HepG2 (cell line): ENCODE measurements around the gene NOP56. TPM values are rescaled to one million over a fixed set of nuclear protein-coding genes. Genes with fewer than 3 reads are reported as not detected.
A peak's percentile ranks its signal among the peaks of the same experiment; 100 is the strongest.

ENCODE experiments used
- EP300 ChIP-seq, 3 experiments: sonication (generic) in 1 of 3; formaldehyde crosslinking in 1 of 3; IDR thresholded peaks; 2 replicates each; pipeline versions ENCODE4 v1.5.1 to v1.6.1; 2011 to 2020; ENCODE audit warnings: low read depth in 2 of 3, low read length in 2 of 3, borderline replicate concordance in 1 of 3, improper control_type of control experiment in 1 of 3, mild to moderate bottlenecking in 1 of 3, missing genetic modification reagents in 1 of 3, moderate library complexity in 1 of 3
- POLR2G ChIP-seq: fragments of 200-400 bp; formaldehyde crosslinking; IDR thresholded peaks from 2 replicates; pipeline ENCODE4 v1.6.1; 2018; ENCODE audit warnings: mild to moderate bottlenecking, low read depth, low read length, moderate library complexity
- SATB2 ChIP-seq: sonication (generic); formaldehyde crosslinking; IDR thresholded peaks from 2 replicates; pipeline ENCODE4 v1.5.0; 2020; ENCODE audit warnings: missing genetic modification reagents
- SIX4 ChIP-seq: sonication (generic); formaldehyde crosslinking; IDR thresholded peaks from 2 replicates; pipeline ENCODE4 v1.4.0; 2020; ENCODE audit warnings: missing genetic modification reagents
- SNAI1 ChIP-seq: sonication (generic); formaldehyde crosslinking; IDR thresholded peaks from 2 replicates; pipeline ENCODE4 v1.5.0; 2020; ENCODE audit warnings: mild to moderate bottlenecking, missing genetic modification reagents, borderline replicate concordance
- ZNF274 ChIP-seq: sonication (generic); formaldehyde crosslinking; IDR thresholded peaks from 2 replicates; pipeline ENCODE4 v1.5.1; 2020; ENCODE audit warnings: mild to moderate bottlenecking, missing genetic modification reagents
- ZNF333 ChIP-seq: sonication (generic); formaldehyde crosslinking; IDR thresholded peaks from 2 replicates; pipeline ENCODE4 v1.4.0; 2020; ENCODE audit warnings: mild to moderate bottlenecking, missing genetic modification reagents, borderline replicate concordance
- ZNF441 ChIP-seq: sonication (generic); formaldehyde crosslinking; IDR thresholded peaks from 2 replicates; pipeline ENCODE4 v1.7.0; 2021; ENCODE audit warnings: missing genetic modification reagents, borderline replicate concordance
- ZNF614 ChIP-seq: IDR thresholded peaks from 2 replicates; pipeline ENCODE4 v1.6.1; 2018; ENCODE audit warnings: missing biosample characterization, missing genetic modification reagents, inconsistent platforms, borderline replicate concordance
- ZNF749 ChIP-seq: sonication (generic); formaldehyde crosslinking; IDR thresholded peaks from 2 replicates; pipeline ENCODE4 v1.8.0; 2022; ENCODE audit warnings: mild to moderate bottlenecking, missing genetic modification reagents, moderate library complexity, borderline replicate concordance
- polyA plus RNA-seq, 8 experiments: library from polyadenylated mRNA; depleted of rRNA in 3 of 8; stranded (reverse) in 7 of 8; unstranded in 1 of 8; fragments of >200 nt; fragmentation: Illumina TruSeq in 4 of 8; extraction: Trizol in 4 of 8; gene quantifications; 2 replicates each; pipeline versions ENCODE4 v1.2.1 to v1.2.3, GENCODE V29; 2011 to 2016; ENCODE audit warnings: low read depth in 4 of 8, missing spikeins in 1 of 8, mixed read lengths in 1 of 8; ENCODE audit not compliant: insufficient read depth in 1 of 8
- total RNA-seq, 5 experiments: library from RNA; depleted of rRNA; stranded (reverse); fragments of >200 nt; fragmentation: Illumina TruSeq; extraction: Trizol; gene quantifications; 2 replicates each; pipeline ENCODE4 v1.2.3, GENCODE V29; 2016; ENCODE audit warnings: low read depth in 1 of 5
- TF ChIP-seq, protein P1 (sequence below): IDR thresholded peaks from 2 replicates; pipeline ENCODE4 v1.6.1; 2016; ENCODE audit warnings: missing genetic modification reagents, missing compliant biosample characterization
- TF ChIP-seq, protein P2 (sequence below): sonication (generic); formaldehyde crosslinking; IDR thresholded peaks from 2 replicates; pipeline ENCODE4 v1.4.0; 2020; ENCODE audit warnings: missing genetic modification reagents, low read depth, mild to moderate bottlenecking, borderline replicate concordance
- TF ChIP-seq, protein P3 (sequence below): sonication (generic); formaldehyde crosslinking; IDR thresholded peaks from 2 replicates; pipeline ENCODE4 v1.5.1; 2020; ENCODE audit warnings: missing genetic modification reagents, mild to moderate bottlenecking, borderline replicate concordance
- TF ChIP-seq, protein P4 (sequence below): sonication (generic); formaldehyde crosslinking; IDR thresholded peaks from 2 replicates; pipeline ENCODE4 v1.5.0; 2020; ENCODE audit warnings: missing genetic modification reagents

Gene NOP56
- total and polyA plus RNA-seq, 2 of the 13 experiments (the other 11 are each of a cell fraction or from before 2014, with no cell fraction given), result 369 to 1,116 TPM

DNA sequence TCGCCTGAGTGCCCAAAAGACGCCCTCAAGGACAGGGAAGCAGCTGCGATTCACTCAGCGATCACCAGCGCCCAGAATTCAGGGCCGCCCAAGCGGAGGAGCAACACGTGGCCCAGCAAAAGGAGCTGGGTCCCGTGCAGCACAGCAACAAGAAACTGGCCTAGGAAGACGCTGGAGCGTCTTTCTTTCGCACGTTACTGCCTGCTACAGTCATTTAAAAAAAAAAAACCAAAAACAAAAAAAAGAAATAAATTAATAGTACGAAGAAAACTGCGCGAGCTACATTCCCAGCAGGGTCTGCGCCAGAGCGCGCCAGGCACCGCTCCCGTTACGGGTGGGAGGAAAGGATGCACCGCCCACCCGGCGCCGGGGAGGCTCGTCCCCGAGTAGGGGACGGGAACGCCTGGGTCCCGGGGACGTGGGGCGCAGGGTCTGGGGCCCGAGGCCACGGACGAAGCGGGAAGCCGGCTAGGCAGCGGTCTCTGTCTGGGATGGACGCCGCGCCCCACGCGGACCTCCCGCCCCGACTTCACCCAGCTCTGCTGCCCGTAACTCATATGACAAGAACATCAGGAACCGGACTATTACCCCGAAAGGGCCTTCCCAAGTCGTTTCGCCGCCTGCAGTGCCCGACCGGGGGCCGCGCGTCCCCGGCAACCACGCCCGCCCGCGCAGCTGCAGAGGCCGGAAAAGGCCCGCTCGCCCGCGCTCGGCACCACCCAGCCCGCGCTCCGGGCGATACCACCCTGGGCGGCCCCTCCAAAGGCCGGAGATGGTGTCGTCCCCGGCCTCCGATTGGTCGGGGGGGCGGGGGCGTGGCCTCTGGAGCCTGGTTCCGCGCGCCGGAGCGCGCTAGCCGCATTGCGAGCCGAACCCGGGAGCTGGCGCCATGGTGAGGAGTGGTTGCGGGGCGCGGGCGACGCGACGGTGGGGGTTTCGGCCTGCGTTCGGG is at the start of gene NOP56 (continued):
- TF ChIP-seq, protein P1, sequence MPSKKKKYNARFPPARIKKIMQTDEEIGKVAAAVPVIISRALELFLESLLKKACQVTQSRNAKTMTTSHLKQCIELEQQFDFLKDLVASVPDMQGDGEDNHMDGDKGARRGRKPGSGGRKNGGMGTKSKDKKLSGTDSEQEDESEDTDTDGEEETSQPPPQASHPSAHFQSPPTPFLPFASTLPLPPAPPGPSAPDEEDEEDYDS, result peak; percentile 95
- TF ChIP-seq SNAI1 (CRISPR knock-in tag), result peak; percentile 87; the same call in 1 of the 2 replicates
- TF ChIP-seq, protein P2, sequence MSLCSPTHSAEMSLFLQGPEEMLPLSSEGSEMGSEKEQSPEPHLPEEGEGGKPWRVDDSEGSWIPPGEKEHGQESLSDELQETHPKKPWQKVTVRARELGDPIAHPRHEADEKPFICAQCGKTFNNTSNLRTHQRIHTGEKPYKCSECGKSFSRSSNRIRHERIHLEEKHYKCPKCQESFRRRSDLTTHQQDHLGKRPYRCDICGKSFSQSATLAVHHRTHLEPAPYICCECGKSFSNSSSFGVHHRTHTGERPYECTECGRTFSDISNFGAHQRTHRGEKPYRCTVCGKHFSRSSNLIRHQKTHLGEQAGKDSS (CRISPR knock-in tag), result peak; percentile 95
- peak; percentile 88 for TF ChIP-seq ZNF749 (CRISPR knock-in tag)
- TF ChIP-seq, protein P3, sequence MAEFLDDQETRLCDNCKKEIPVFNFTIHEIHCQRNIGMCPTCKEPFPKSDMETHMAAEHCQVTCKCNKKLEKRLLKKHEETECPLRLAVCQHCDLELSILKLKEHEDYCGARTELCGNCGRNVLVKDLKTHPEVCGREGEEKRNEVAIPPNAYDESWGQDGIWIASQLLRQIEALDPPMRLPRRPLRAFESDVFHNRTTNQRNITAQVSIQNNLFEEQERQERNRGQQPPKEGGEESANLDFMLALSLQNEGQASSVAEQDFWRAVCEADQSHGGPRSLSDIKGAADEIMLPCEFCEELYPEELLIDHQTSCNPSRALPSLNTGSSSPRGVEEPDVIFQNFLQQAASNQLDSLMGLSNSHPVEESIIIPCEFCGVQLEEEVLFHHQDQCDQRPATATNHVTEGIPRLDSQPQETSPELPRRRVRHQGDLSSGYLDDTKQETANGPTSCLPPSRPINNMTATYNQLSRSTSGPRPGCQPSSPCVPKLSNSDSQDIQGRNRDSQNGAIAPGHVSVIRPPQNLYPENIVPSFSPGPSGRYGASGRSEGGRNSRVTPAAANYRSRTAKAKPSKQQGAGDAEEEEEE (CRISPR knock-in tag), result no peak; the same call in 1 of the 2 replicates
- TF ChIP-seq POLR2G, result peak; percentile 98
- no peak; the same call in 1 of the 2 replicates for TF ChIP-seq SATB2 (CRISPR knock-in tag)
- peak in 1 of 2 experiments; percentile 50; a peak in 2 of 4 replicates for TF ChIP-seq EP300 (IDR thresholded peaks at IDR 0.05; ENCODE audit: low read depth in 2 of 2, low read length in 2 of 2)
- TF ChIP-seq EP300 (CRISPR knock-in tag; IDR thresholded peaks at IDR 0.05; ENCODE audit: borderline replicate concordance), result no peak
- TF ChIP-seq ZNF441 (CRISPR knock-in tag), result no peak; the same call in 1 of the 2 replicates
- peak; percentile 17 for TF ChIP-seq SIX4 (CRISPR knock-in tag)
- TF ChIP-seq, protein P4, sequence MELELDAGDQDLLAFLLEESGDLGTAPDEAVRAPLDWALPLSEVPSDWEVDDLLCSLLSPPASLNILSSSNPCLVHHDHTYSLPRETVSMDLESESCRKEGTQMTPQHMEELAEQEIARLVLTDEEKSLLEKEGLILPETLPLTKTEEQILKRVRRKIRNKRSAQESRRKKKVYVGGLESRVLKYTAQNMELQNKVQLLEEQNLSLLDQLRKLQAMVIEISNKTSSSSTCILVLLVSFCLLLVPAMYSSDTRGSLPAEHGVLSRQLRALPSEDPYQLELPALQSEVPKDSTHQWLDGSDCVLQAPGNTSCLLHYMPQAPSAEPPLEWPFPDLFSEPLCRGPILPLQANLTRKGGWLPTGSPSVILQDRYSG (CRISPR knock-in tag), result peak; percentile 98
- TF ChIP-seq ZNF274 (CRISPR knock-in tag), result peak; percentile 92
- TF ChIP-seq ZNF614, result 0 out of 2 replicates have a peak, but pooled peaks have one; percentile 58
- peak; percentile 94; the same call in 1 of the 2 replicates for TF ChIP-seq ZNF333
